HCT116 (cell line): Measurements from ENCODE around the gene MAP3K20. TPM values are rescaled to one million over a fixed set of nuclear protein-coding genes. Genes with fewer than 3 reads are reported as not detected.

Source experiments
- ATAC-seq: fragments of 200-7000 bp; cut with Tn5 transposase; 2 replicates; pipeline ENCODE4 v1.9.1; 2020; ENCODE audit warnings: mild to moderate bottlenecking, moderate library complexity
- BruUV-seq: library from RNA; stranded (reverse); fragments of 400-500 nt; replicated peaks from 2 replicates; lab custom pipeline; 2021; lab: Mats Ljungman, UMichigan
- CTCF ChIA-PET: fragments of 300-600 bp; sonication (Branson Sonifier 250); formaldehyde crosslinking; loops from one replicate; lab custom pipeline; 2021; ENCODE audit warnings: antibody characterized with exemption; lab: Charles Lee
- POLR2A ChIA-PET: fragments of 300-600, 350-600 bp; sonication (Branson Sonifier 250); formaldehyde crosslinking; loops from one replicate; lab custom pipeline; 2021; ENCODE audit warnings: antibody characterized with exemption; lab: Charles Lee
- RAD21 ChIA-PET, 2 experiments: fragments of 300-600 bp; sonication (Branson Sonifier 250); formaldehyde crosslinking; loops; one replicate each; lab custom pipeline; 2023; ENCODE audit warnings: low total read pairs in 2 of 2; ENCODE audit not compliant: uncharacterized antibody in 2 of 2, unreplicated experiment in 2 of 2, low non-redundant PET in 1 of 2; lab: Charles Lee
- DNase-seq: peaks from one replicate; pipeline ENCODE4 v3.0.0-alpha.2; 2010; ENCODE audit warnings: low read depth, low spot score
- H2AFZ ChIP-seq: fragments of 200-600 bp; shearing (Covaris generic), sonication (generic); 2 replicates; pipeline ENCODE4 v1.6.1; 2017; ENCODE audit warnings: low read depth, mixed run types, mixed read lengths, antibody characterized with exemption, low read length; ENCODE audit not compliant: poor library complexity, severe bottlenecking
- H3K27ac ChIP-seq: 2 replicates; pipeline ENCODE4 v1.5.1; 2012; ENCODE audit warnings: low read depth, low read length
- H3K27me3 ChIP-seq: fragments of 200-600 bp; sonication (generic); 2 replicates; pipeline ENCODE4 v1.6.1; 2016; ENCODE audit warnings: mixed run types, low read length, mixed read lengths; ENCODE audit not compliant: insufficient read depth
- H3K36me3 ChIP-seq, 2 experiments: fragments of 200-500 bp in 1 of 2; fragments of 200-600 bp in 1 of 2; sonication (Bioruptor generic) in 1 of 2; sonication (generic) in 1 of 2; 2 replicates each; pipeline versions ENCODE4 v1.5.1 to v1.6.1; 2014 to 2016; ENCODE audit warnings: low read length in 2 of 2, inconsistent platforms in 1 of 2, mixed read lengths in 1 of 2, mixed run types in 1 of 2; ENCODE audit not compliant: insufficient read depth in 2 of 2, control insufficient read depth in 1 of 2
- H3K4me1 ChIP-seq, 2 experiments: fragments of 200-600 bp in 1 of 2; sonication (generic) in 1 of 2; 2 replicates each; pipeline versions ENCODE4 v1.5.1 to v1.6.1; 2012 to 2017; ENCODE audit warnings: low read length in 2 of 2, inconsistent platforms in 1 of 2, mild to moderate bottlenecking in 1 of 2, mixed read lengths in 1 of 2, mixed run types in 1 of 2, moderate library complexity in 1 of 2; ENCODE audit not compliant: insufficient read depth in 2 of 2, control insufficient read depth in 1 of 2
- H3K4me2 ChIP-seq: fragments of 200-600 bp; sonication (generic); 2 replicates; pipeline ENCODE4 v1.6.1; 2017; ENCODE audit warnings: mixed run types, low read length, mixed read lengths
- H3K4me3 ChIP-seq, 2 experiments: fragments of 200-600 bp in 1 of 2; sonication (generic) in 1 of 2; replicated peaks in 1 of 2; 2 replicates each; pipeline ENCODE4 v1.5.1; 2011 to 2016; ENCODE audit warnings: low read length in 2 of 2, control low read depth in 1 of 2, low read depth in 1 of 2, mild to moderate bottlenecking in 1 of 2, mixed read lengths in 1 of 2, mixed run types in 1 of 2
- H3K79me2 ChIP-seq: fragments of 200-600 bp; sonication (generic); 2 replicates; pipeline ENCODE4 v1.6.1; 2017; ENCODE audit warnings: mild to moderate bottlenecking, mixed run types, low read length, moderate library complexity, mixed read lengths; ENCODE audit not compliant: insufficient read depth
- H3K9ac ChIP-seq: fragments of 200-600 bp; sonication (generic); 2 replicates; pipeline ENCODE4 v1.6.1; 2016; ENCODE audit warnings: low read length, mixed read lengths
- H3K9me2 ChIP-seq: fragments of 200-600 bp; sonication (generic), shearing (Covaris generic); 2 replicates; pipeline ENCODE4 v1.6.1; 2017; ENCODE audit warnings: mixed run types, mild to moderate bottlenecking, moderate library complexity; ENCODE audit not compliant: insufficient read depth
- H3K9me3 ChIP-seq, 2 experiments: fragments of 200-500 bp in 1 of 2; fragments of 200-600 bp in 1 of 2; sonication (Bioruptor generic) in 1 of 2; sonication (generic) in 1 of 2; 2 replicates each; pipeline ENCODE4 v1.6.1; 2014 to 2017; ENCODE audit warnings: low read length in 2 of 2, mixed read lengths in 2 of 2, inconsistent platforms in 1 of 2, low read depth in 1 of 2, mild to moderate bottlenecking in 1 of 2, mixed run types in 1 of 2, moderate library complexity in 1 of 2; ENCODE audit not compliant: control insufficient read depth in 1 of 2, insufficient read depth in 1 of 2
- H4K20me1 ChIP-seq: fragments of 200-600 bp; sonication (generic), shearing (Covaris generic); 2 replicates; pipeline ENCODE4 v1.6.1; 2017; ENCODE audit warnings: mixed run types, mild to moderate bottlenecking, moderate library complexity; ENCODE audit not compliant: insufficient read depth
- CBX3 ChIP-seq: IDR thresholded peaks from 2 replicates; pipeline ENCODE4 v1.6.1; 2012; ENCODE audit warnings: low read depth
- CEBPB ChIP-seq: IDR thresholded peaks from 2 replicates; pipeline ENCODE4 v1.6.1; 2012; ENCODE audit warnings: low read depth
- EGR1 ChIP-seq: IDR thresholded peaks from 2 replicates; pipeline ENCODE4 v1.6.1; 2012; ENCODE audit warnings: low read depth
- EZH2 ChIP-seq: fragments of 200-600 bp; sonication (generic); IDR thresholded peaks from 2 replicates; pipeline ENCODE4 v1.6.1; 2017; ENCODE audit warnings: antibody characterized with exemption, mixed run types
- EZH2phosphoT487 ChIP-seq: fragments of 200-600 bp; IDR thresholded peaks from 2 replicates; pipeline ENCODE4 v1.6.1; 2018; ENCODE audit warnings: antibody characterized with exemption, borderline replicate concordance
- FOSL1 ChIP-seq: IDR thresholded peaks from 2 replicates; pipeline ENCODE4 v1.6.1; 2012; ENCODE audit warnings: low read depth
- JUND ChIP-seq: IDR thresholded peaks from 2 replicates; pipeline ENCODE4 v1.6.1; 2012
- POLR2A ChIP-seq: IDR thresholded peaks from 2 replicates; pipeline ENCODE4 v1.7.0; 2011; ENCODE audit warnings: borderline replicate concordance; ENCODE audit not compliant: insufficient read depth, insufficient read length; ENCODE audit errors: extremely low read depth
- POLR2AphosphoS5 ChIP-seq: IDR thresholded peaks from 2 replicates; pipeline ENCODE4 v1.6.1; 2011; ENCODE audit warnings: mild to moderate bottlenecking, low read depth, low read length, moderate library complexity
- RAD21 ChIP-seq: IDR thresholded peaks from 2 replicates; pipeline ENCODE4 v1.6.1; 2012; ENCODE audit warnings: low read depth, mild to moderate bottlenecking
- SP1 ChIP-seq: IDR thresholded peaks from 2 replicates; pipeline ENCODE4 v1.6.1; 2012; ENCODE audit warnings: low read depth
- TCF7L2 ChIP-seq: IDR thresholded peaks from 2 replicates; pipeline ENCODE4 v1.7.0; 2011; ENCODE audit warnings: borderline replicate concordance, inconsistent platforms; ENCODE audit not compliant: insufficient read depth, insufficient read length; ENCODE audit errors: extremely low read depth
- YY1 ChIP-seq: IDR thresholded peaks from 2 replicates; pipeline ENCODE4 v1.6.1; 2011; ENCODE audit warnings: low read length, low read depth, moderate library complexity, mild to moderate bottlenecking; ENCODE audit not compliant: insufficient replicate concordance; ENCODE audit errors: extremely low read depth
- ZFX ChIP-seq: fragments of 450-650 bp; IDR thresholded peaks from 2 replicates; pipeline ENCODE4 v1.6.1; 2017
- ZNF274 ChIP-seq: fragments of 200-500 bp; sonication (Bioruptor generic); IDR thresholded peaks from 2 replicates; pipeline ENCODE4 v1.6.1; 2014; ENCODE audit warnings: mild to moderate bottlenecking, low read depth, low read length, inconsistent platforms
- intact Hi-C: fragments of 100-400 bp; cut with micrococcal nuclease; formaldehyde crosslinking; loops from 2 replicates; pipeline ENCODE4 v1.10.0; 2022
- total RNA-seq: library from RNA; stranded (reverse); gene quantifications from one replicate; pipeline ENCODE4 v1.2.1, GENCODE V29; 2021; ENCODE audit not compliant: unreplicated experiment
- TF ChIP-seq, protein P1 (sequence below), 3 experiments: fragments of 200-600 bp in 1 of 3; sonication (generic) in 1 of 3; IDR thresholded peaks in 2 of 3; conservative IDR thresholded peaks in 1 of 3; 2 replicates each; pipeline ENCODE4 v1.5.1; 2012 to 2017; ENCODE audit warnings: low read depth in 2 of 3, low read length in 2 of 3, antibody characterized with exemption in 1 of 3, borderline replicate concordance in 1 of 3, control low read depth in 1 of 3, mild to moderate bottlenecking in 1 of 3, mixed read lengths in 1 of 3, mixed run types in 1 of 3, moderate library complexity in 1 of 3; ENCODE audit not compliant: insufficient read depth in 1 of 3
- TF ChIP-seq, protein P2 (sequence below): IDR thresholded peaks from 2 replicates; pipeline ENCODE4 v1.6.1; 2012; ENCODE audit warnings: low read depth
- TF ChIP-seq, protein P3 (sequence below): IDR thresholded peaks from 2 replicates; pipeline ENCODE4 v1.6.1; 2012

MAP3K20 gene
- total RNA-seq, 1 experiment from 2014 or later = 40.0 TPM

DNA sequence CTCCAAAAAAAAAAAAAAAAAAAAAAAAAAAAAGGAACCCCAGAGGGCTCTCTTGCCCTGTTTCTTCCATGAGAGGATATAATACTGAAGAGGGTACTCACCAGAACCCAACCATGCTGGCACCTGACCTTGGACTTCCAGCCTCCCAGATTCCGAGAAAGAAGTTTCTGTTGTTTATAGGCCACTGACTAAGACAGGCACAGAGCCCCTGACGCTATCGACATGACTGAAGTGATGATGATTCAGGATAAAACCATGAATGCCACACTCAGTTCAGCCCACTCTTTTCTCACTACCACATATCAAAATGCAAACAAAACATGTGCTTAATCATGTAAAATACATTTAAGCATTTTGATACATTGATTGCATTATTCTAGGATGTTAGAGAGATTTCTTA is 212.9 kb downstream of the MAP3K20 start:
- H3K4me3 ChIP-seq = no peak overlapping the region
- no peaks in the 10 kb centered on the region for H3K9me3 ChIP-seq
- no peak overlapping the region for H2AFZ ChIP-seq
- H3K9ac ChIP-seq = no peak overlapping the region
- ChIA-PET CTCF (no interaction called here), RAD21 (no interaction called here), POLR2A (no interaction called here)
- TF ChIP-seq RAD21 (no peak), JUND (no peak), EGR1 (no peak), POLR2A (no peak), SP1 (no peak), CBX3 (no peak), ZFX (no peak), ZNF274 (no peak), POLR2AphosphoS5 (no peak), FOSL1 (no peak), TCF7L2 (no peak), EZH2 (no peak), CEBPB (no peak), YY1 (no peak), EZH2phosphoT487 (no peak)
- TF ChIP-seq, protein P1, sequence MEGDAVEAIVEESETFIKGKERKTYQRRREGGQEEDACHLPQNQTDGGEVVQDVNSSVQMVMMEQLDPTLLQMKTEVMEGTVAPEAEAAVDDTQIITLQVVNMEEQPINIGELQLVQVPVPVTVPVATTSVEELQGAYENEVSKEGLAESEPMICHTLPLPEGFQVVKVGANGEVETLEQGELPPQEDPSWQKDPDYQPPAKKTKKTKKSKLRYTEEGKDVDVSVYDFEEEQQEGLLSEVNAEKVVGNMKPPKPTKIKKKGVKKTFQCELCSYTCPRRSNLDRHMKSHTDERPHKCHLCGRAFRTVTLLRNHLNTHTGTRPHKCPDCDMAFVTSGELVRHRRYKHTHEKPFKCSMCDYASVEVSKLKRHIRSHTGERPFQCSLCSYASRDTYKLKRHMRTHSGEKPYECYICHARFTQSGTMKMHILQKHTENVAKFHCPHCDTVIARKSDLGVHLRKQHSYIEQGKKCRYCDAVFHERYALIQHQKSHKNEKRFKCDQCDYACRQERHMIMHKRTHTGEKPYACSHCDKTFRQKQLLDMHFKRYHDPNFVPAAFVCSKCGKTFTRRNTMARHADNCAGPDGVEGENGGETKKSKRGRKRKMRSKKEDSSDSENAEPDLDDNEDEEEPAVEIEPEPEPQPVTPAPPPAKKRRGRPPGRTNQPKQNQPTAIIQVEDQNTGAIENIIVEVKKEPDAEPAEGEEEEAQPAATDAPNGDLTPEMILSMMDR (IDR thresholded peaks at IDR 0.05 in 2 of 3, conservative IDR thresholded peaks at IDR 0.05 in 1 of 3; ENCODE audit: borderline replicate concordance in 1 of 3, insufficient read depth in 1 of 3, low read depth in 2 of 3, low read length in 2 of 3) = no peak
- TF ChIP-seq, protein P2, sequence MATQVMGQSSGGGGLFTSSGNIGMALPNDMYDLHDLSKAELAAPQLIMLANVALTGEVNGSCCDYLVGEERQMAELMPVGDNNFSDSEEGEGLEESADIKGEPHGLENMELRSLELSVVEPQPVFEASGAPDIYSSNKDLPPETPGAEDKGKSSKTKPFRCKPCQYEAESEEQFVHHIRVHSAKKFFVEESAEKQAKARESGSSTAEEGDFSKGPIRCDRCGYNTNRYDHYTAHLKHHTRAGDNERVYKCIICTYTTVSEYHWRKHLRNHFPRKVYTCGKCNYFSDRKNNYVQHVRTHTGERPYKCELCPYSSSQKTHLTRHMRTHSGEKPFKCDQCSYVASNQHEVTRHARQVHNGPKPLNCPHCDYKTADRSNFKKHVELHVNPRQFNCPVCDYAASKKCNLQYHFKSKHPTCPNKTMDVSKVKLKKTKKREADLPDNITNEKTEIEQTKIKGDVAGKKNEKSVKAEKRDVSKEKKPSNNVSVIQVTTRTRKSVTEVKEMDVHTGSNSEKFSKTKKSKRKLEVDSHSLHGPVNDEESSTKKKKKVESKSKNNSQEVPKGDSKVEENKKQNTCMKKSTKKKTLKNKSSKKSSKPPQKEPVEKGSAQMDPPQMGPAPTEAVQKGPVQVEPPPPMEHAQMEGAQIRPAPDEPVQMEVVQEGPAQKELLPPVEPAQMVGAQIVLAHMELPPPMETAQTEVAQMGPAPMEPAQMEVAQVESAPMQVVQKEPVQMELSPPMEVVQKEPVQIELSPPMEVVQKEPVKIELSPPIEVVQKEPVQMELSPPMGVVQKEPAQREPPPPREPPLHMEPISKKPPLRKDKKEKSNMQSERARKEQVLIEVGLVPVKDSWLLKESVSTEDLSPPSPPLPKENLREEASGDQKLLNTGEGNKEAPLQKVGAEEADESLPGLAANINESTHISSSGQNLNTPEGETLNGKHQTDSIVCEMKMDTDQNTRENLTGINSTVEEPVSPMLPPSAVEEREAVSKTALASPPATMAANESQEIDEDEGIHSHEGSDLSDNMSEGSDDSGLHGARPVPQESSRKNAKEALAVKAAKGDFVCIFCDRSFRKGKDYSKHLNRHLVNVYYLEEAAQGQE = no peak
- TF ChIP-seq, protein P3, sequence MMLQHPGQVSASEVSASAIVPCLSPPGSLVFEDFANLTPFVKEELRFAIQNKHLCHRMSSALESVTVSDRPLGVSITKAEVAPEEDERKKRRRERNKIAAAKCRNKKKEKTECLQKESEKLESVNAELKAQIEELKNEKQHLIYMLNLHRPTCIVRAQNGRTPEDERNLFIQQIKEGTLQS = no peak
- no peaks in the 10 kb centered on the region for H3K79me2 ChIP-seq
- no peaks in the 10 kb centered on the region for H3K9me2 ChIP-seq
- H3K36me3 ChIP-seq = no peaks in the 10 kb centered on the region
- H3K27ac ChIP-seq = no peak overlapping the region
- H3K4me2 ChIP-seq = no peak overlapping the region
- no TSS peak for BruUV-seq
- DNase-seq (no peak), ATAC-seq (no peak)
- no peaks in the 10 kb centered on the region for H4K20me1 ChIP-seq
- no peaks in the 10 kb centered on the region for H3K4me1 ChIP-seq
- no peaks in the 10 kb centered on the region for H3K27me3 ChIP-seq
- intact Hi-C loops = no loop called here
